GM12878 (cell line): ENCODE measurements around the gene SOS1. TPM values are rescaled to one million over a fixed set of nuclear protein-coding genes. Genes with fewer than 3 reads are reported as not detected.
A peak's percentile ranks its signal among the peaks of the same experiment; 100 is the strongest.

Source experiments
- ATAC-seq: fragments of 200-7000 bp; cut with Tn5 transposase; 3 replicates; pipeline ENCODE4 v1.9.1; 2020; ENCODE audit warnings: mild to moderate bottlenecking, moderate library complexity
- BruUV-seq: library from RNA; stranded (reverse); fragments of 400-500 nt; replicated peaks from 2 replicates; lab custom pipeline; 2021; lab: Mats Ljungman, UMichigan
- CTCF ChIA-PET: fragments of 300-600 bp; sonication (Branson Sonifier 250); formaldehyde crosslinking; extraction: SDS; loops from one replicate; lab custom pipeline; 2021; ENCODE audit warnings: inconsistent platforms; lab: Yijun Ruan, JAX
- POLR2A ChIA-PET: fragments of 350-600 bp; formaldehyde crosslinking; extraction: SDS; loops from one replicate; lab custom pipeline; 2021; ENCODE audit warnings: inconsistent platforms; lab: Charles Lee
- RAD21 ChIA-PET: fragments of 300-600 bp; sonication (Branson Sonifier 250); formaldehyde crosslinking; loops from one replicate; lab custom pipeline; 2023; ENCODE audit warnings: antibody characterized with exemption; ENCODE audit not compliant: unreplicated experiment; lab: Charles Lee
- SMC1A ChIA-PET: fragments of 300-600 bp; sonication (Branson Sonifier 250); formaldehyde crosslinking; loops from one replicate; lab custom pipeline; 2023; ENCODE audit not compliant: unreplicated experiment, uncharacterized antibody; lab: Charles Lee
- DNase-seq: peaks from one replicate; pipeline ENCODE4 v3.0.0-alpha.2; 2011; ENCODE audit warnings: low read depth, low spot score
- FAIRE-seq: peaks from 3 replicates; lab custom pipeline; 2011; peaks lifted over from hg19 to GRCh38; lab: Jason Lieb, UNC
- H2AFZ ChIP-seq: 2 replicates; pipeline ENCODE4 v1.6.0; 2011; ENCODE audit warnings: low read depth, low read length, control low read depth; ENCODE audit not compliant: control insufficient read depth
- H3K27ac ChIP-seq: 2 replicates; pipeline ENCODE4 v1.5.1; 2011; ENCODE audit warnings: control low read depth; ENCODE audit not compliant: control insufficient read depth, insufficient read depth
- H3K27me3 ChIP-seq, 2 experiments: replicated peaks in 1 of 2; 2 replicates each; pipeline versions ENCODE4 v1.6.0 to v1.6.1; 2011; ENCODE audit warnings: low read length in 1 of 2; ENCODE audit not compliant: control insufficient read depth in 2 of 2, insufficient read depth in 2 of 2
- H3K36me3 ChIP-seq, 2 experiments: 2 replicates each; pipeline ENCODE4 v1.5.1; 2011; ENCODE audit warnings: low read length in 1 of 2; ENCODE audit not compliant: control insufficient read depth in 2 of 2, insufficient read depth in 2 of 2
- H3K4me1 ChIP-seq: 2 replicates; pipeline ENCODE4 v1.6.1; 2011; ENCODE audit warnings: mild to moderate bottlenecking, low read length, moderate library complexity, mixed read lengths; ENCODE audit not compliant: control insufficient read depth, insufficient read depth
- H3K4me2 ChIP-seq: 2 replicates; pipeline ENCODE4 v1.6.0; 2011; ENCODE audit warnings: control low read depth; ENCODE audit not compliant: control insufficient read depth, insufficient read depth
- H3K4me3 ChIP-seq: fragments of 200-600 bp; sonication (generic); 2 replicates; pipeline ENCODE4 v1.5.1; 2016
- H3K79me2 ChIP-seq: 2 replicates; pipeline ENCODE4 v1.6.0; 2011; ENCODE audit warnings: low read length; ENCODE audit not compliant: control insufficient read depth, insufficient read depth
- H3K9ac ChIP-seq: 2 replicates; pipeline ENCODE4 v1.8.0; 2011; ENCODE audit warnings: low read length, control low read depth, mixed read lengths; ENCODE audit not compliant: control insufficient read depth, insufficient read depth
- H3K9me3 ChIP-seq: replicated peaks from 3 replicates; pipeline ENCODE4 v1.5.1; 2011; ENCODE audit warnings: mild to moderate bottlenecking, low read length; ENCODE audit not compliant: control insufficient read depth, insufficient read depth
- H4K20me1 ChIP-seq: 2 replicates; pipeline ENCODE4 v1.6.0; 2011; ENCODE audit not compliant: control insufficient read depth, insufficient read depth
- CBFB ChIP-seq: IDR thresholded peaks from 2 replicates; pipeline ENCODE4 v1.6.1; 2016; ENCODE audit warnings: antibody characterized with exemption, low read depth
- CBX5 ChIP-seq: sonication (generic); IDR thresholded peaks from 2 replicates; pipeline ENCODE4 v1.6.1; 2016; ENCODE audit warnings: low read depth, moderate library complexity, mild to moderate bottlenecking, inconsistent platforms
- CHD2 ChIP-seq: IDR thresholded peaks from 2 replicates; pipeline ENCODE4 v1.6.1; 2011; ENCODE audit warnings: low read depth, low read length, improper control_type of control experiment, borderline replicate concordance
- ELK1 ChIP-seq: IDR thresholded peaks from 2 replicates; pipeline ENCODE4 v1.6.1; 2012; ENCODE audit warnings: low read depth, low read length, improper control_type of control experiment
- ESRRA ChIP-seq: IDR thresholded peaks from 2 replicates; pipeline ENCODE4 v1.6.1; 2012; ENCODE audit warnings: mild to moderate bottlenecking, low read length, improper control_type of control experiment
- HDAC6 ChIP-seq: fragments of 200-600 bp; sonication (generic); IDR thresholded peaks from one replicate; pipeline ENCODE4 v1.8.0; 2017; ENCODE audit warnings: antibody characterized with exemption; ENCODE audit not compliant: unreplicated experiment
- MXI1 ChIP-seq: fragments of 150-350 bp; IDR thresholded peaks from 2 replicates; pipeline ENCODE4 v1.6.1; 2011; ENCODE audit warnings: low read depth, mild to moderate bottlenecking, inconsistent platforms, low read length, improper control_type of control experiment
- NFXL1 ChIP-seq: fragments of 450-650 bp; IDR thresholded peaks from 2 replicates; pipeline ENCODE4 v1.6.1; 2017; ENCODE audit warnings: antibody characterized with exemption, mild to moderate bottlenecking, borderline replicate concordance
- POLR2A ChIP-seq: IDR thresholded peaks from 2 replicates; pipeline ENCODE4 v1.6.1; 2011; ENCODE audit warnings: low read depth, mild to moderate bottlenecking, low read length
- POLR2AphosphoS2 ChIP-seq: IDR thresholded peaks from 2 replicates; pipeline ENCODE4 v1.6.1; 2011; ENCODE audit warnings: low read depth, mild to moderate bottlenecking, low read length, improper control_type of control experiment, moderate library complexity
- RAD21 ChIP-seq: IDR thresholded peaks from 2 replicates; pipeline ENCODE4 v1.6.1; 2011; ENCODE audit warnings: mild to moderate bottlenecking, low read depth, low read length, moderate library complexity; ENCODE audit not compliant: insufficient read depth
- RAD51 ChIP-seq: fragments of 450-650 bp; IDR thresholded peaks from 2 replicates; pipeline ENCODE4 v1.6.1; 2016; ENCODE audit warnings: moderate library complexity, mild to moderate bottlenecking, inconsistent platforms
- RELB ChIP-seq: fragments of 450-650 bp; IDR thresholded peaks from 2 replicates; pipeline ENCODE4 v1.6.1; 2017; ENCODE audit warnings: low read depth, mild to moderate bottlenecking, moderate library complexity
- SPI1 ChIP-seq: IDR thresholded peaks from 2 replicates; pipeline ENCODE4 v1.6.1; 2011; ENCODE audit warnings: low read depth, mild to moderate bottlenecking, low read length, moderate library complexity, borderline replicate concordance; ENCODE audit not compliant: insufficient read depth
- SREBF1 ChIP-seq: IDR thresholded peaks from 2 replicates; pipeline ENCODE4 v1.6.1; 2012; ENCODE audit warnings: mild to moderate bottlenecking, low read length
- STAT3 ChIP-seq: IDR thresholded peaks from 2 replicates; pipeline ENCODE4 v1.6.1; 2011; ENCODE audit warnings: low read depth, low read length, improper control_type of control experiment
- WRNIP1 ChIP-seq: IDR thresholded peaks from 2 replicates; pipeline ENCODE4 v1.6.1; 2011; ENCODE audit warnings: low read depth, low read length, improper control_type of control experiment, borderline replicate concordance
- ZNF217 ChIP-seq: fragments of 450-650 bp; IDR thresholded peaks from 2 replicates; pipeline ENCODE4 v1.6.1; 2017; ENCODE audit warnings: antibody characterized with exemption, mild to moderate bottlenecking
- ZNF384 ChIP-seq: IDR thresholded peaks from 2 replicates; pipeline ENCODE4 v1.6.1; 2012; ENCODE audit warnings: low read depth, mild to moderate bottlenecking, low read length, improper control_type of control experiment, borderline replicate concordance
- WGBS: methylation state at CpG from one replicate; pipeline ENCODE4 v1.1.6; 2016; ENCODE audit warnings: low lambda C conversion rate; ENCODE audit not compliant: insufficient replicate concordance, insufficient coverage; ENCODE audit errors: missing lambda C conversion rate; 5-methylcytosine and 5-hydroxymethylcytosine counted together
- in situ Hi-C: fragments of 300-500 bp; cut with MboI; formaldehyde crosslinking; loops from 9 replicates; pipeline ENCODE4 v1.14.3; 2018; ENCODE audit warnings: mixed read lengths
- intact Hi-C: fragments of 100-400 bp; cut with micrococcal nuclease; formaldehyde crosslinking; loops from one replicate; pipeline ENCODE4 v1.14.2; 2022; ENCODE audit not compliant: unreplicated experiment
- polyA plus RNA-seq, 11 experiments: library from polyadenylated mRNA; depleted of rRNA in 4 of 11; unstranded in 6 of 11; stranded (reverse) in 5 of 11; fragments of >200 nt; fragmentation: Nextera tagmentation in 4 of 11; fragmentation: Illumina TruSeq in 1 of 11; extraction: Ambion mirVana in 4 of 11; extraction: Trizol in 1 of 11; gene quantifications; 1 replicate in 1 of 11; 2 replicates in 10 of 11; pipeline versions ENCODE4 v1.2.1 to v1.2.3, GENCODE V29; 2011 to 2016; ENCODE audit warnings: inconsistent platforms in 2 of 11, missing spikeins in 2 of 11, low read depth in 1 of 11
- total RNA-seq, 4 experiments: library from RNA; depleted of rRNA in 3 of 4; stranded (reverse); fragments of >200 nt in 3 of 4; fragmentation: Illumina TruSeq in 1 of 4; extraction: Trizol in 1 of 4; gene quantifications; 2 replicates each; pipeline versions ENCODE4 v1.2.1 to v1.2.3, GENCODE V29; 2013 to 2021

The SOS1 gene
- total and polyA plus RNA-seq, 10 of the 15 experiments (the other 5 are each of a cell fraction or from before 2014, with no cell fraction given) = 2.1 to 24.1 (median 8.5) TPM

GRCh38 chr2:39099870-39100728 lies 20.8 kb downstream of the SOS1 start:
- no peak overlapping the region; the same call in 1 of the 2 replicates for H3K4me2 ChIP-seq
- intact Hi-C loops = no loop called here
- ChIA-PET SMC1A (interaction anchor here (1.4 to 1.5 kb wide), 2 partner anchors 9 to 36 kb away, joined by 3 read pairs; no protein-coding TSS in a partner anchor), CTCF (interaction anchor here (1.0 kb wide), 1 partner anchor 9 kb away, joined by 3 read pairs; no protein-coding TSS in a partner anchor), RAD21 (no interaction called here), POLR2A (no interaction called here)
- H3K27me3 ChIP-seq = no peaks in the 10 kb centered on the region
- ATAC-seq = peak; percentile 80
- H3K79me2 ChIP-seq = peaks cover 28% of the 10 kb centered on the region
- no peak overlapping the region for H3K9ac ChIP-seq
- no peaks in the 10 kb centered on the region for H4K20me1 ChIP-seq
- H3K36me3 ChIP-seq = no peaks in the 10 kb centered on the region
- no peak for FAIRE-seq
- H3K4me1 ChIP-seq = peaks cover 38% of the 10 kb centered on the region
- WGBS = 55% methylated on average over 7 of the region's 7 CpGs
- BruUV-seq = no TSS peak
- no peak overlapping the region for H3K4me3 ChIP-seq
- H3K27ac ChIP-seq = 0 out of 2 replicates have a peak overlapping the region, but pooled peaks have one; percentile 2
- in situ Hi-C loops = no loop called here
- H2AFZ ChIP-seq = no peak overlapping the region
- H3K9me3 ChIP-seq = no peaks in the 10 kb centered on the region
- DNase-seq = no peak
- TF ChIP-seq POLR2A (no peak), POLR2AphosphoS2 (no peak), SREBF1 (no peak), ZNF217 (no peak), RAD21 (no peak), RAD51 (no peak), WRNIP1 (no peak), MXI1 (no peak), ESRRA (no peak), RELB (0 out of 2 replicates have a peak, but pooled peaks have one; percentile 33), CHD2 (no peak), ELK1 (no peak), HDAC6 (no peak), NFXL1 (no peak), ZNF384 (no peak), SPI1 (no peak), CBX5 (no peak), STAT3 (no peak), CBFB (no peak)
